ENCODE data around the gene CEP170B.
"Not testable (repeated sequence)": the region's sequence is repeated elsewhere in the genome, so short reads cannot be mapped to it uniquely, and the experiment has no call there.

CEP170B gene

DNA sequence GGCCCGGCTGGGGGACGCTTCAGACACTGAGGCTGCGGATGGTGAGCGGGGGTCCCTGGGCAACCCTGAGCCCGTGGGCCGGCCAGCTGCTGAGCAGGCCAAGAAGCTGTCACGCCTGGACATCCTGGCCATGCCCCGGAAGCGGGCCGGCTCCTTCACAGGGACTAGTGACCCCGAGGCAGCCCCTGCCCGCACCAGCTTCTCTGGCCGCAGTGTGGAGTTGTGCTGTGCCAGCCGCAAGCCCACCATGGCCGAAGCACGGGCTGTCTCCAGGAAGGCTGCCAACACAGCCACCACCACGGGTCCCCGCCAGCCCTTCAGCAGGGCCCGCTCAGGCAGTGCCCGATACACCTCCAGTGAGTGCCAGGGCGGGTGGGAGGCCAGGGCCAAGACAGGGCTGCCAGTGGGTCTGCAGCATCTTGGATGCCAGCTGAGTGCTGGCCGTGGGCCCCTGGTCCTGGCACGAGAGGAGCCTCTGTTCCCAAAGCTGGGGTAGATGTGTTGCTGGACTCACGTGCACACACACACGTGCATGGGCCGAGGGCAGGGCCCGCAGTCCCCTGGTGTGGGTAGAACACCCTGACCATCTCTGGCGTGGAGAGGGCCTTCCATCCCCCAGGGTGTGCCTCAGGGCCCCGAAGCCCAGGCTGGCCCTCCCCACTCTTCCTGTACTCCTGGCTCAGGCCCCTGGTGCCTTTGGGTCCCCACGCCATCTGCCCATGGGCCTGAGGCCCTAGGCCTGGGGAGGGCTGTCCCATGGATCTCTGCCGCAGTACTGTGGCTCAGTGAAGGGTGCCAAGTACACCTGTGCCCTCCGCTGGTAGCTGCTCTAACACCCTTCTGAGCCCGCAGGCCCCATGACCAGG, 22.8 kb downstream of the CEP170B start:
- no peaks in the 10 kb centered on the region for H3K9me3 ChIP-seq (ENCODE audit: low read length)
- H4K20me1 ChIP-seq (ENCODE audit: insufficient read depth, low read length) = no peaks in the 10 kb centered on the region
- no peak overlapping the region for H3K27ac ChIP-seq (ENCODE audit: low read depth, low read length, poor library complexity, severe bottlenecking)
- peaks cover 7% of the 10 kb centered on the region for H3K27me3 ChIP-seq (ENCODE audit: insufficient read depth, low read length)
- no peak overlapping the region for H3K4me3 ChIP-seq (ENCODE audit: low read depth, low read length, poor library complexity, severe bottlenecking)
- no peaks in the 10 kb centered on the region for H3K4me1 ChIP-seq (ENCODE audit: insufficient read depth, low read length, severe bottlenecking)
- no peaks in the 10 kb centered on the region for H3K36me3 ChIP-seq (ENCODE audit: insufficient read depth, low read length)
- H3K79me2 ChIP-seq (ENCODE audit: insufficient read depth, low read length) = no peaks in the 10 kb centered on the region
- TF ChIP-seq CTCF (IDR thresholded peaks at IDR 0.05; ENCODE audit: low read length) (no peak), EZH2 (IDR thresholded peaks at IDR 0.05; ENCODE audit: borderline replicate concordance, low read length) (no peak)
- H3K9ac ChIP-seq (ENCODE audit: low read length) = no peak overlapping the region
- no peaks in the 10 kb centered on the region for H3F3A ChIP-seq (ENCODE audit: insufficient read depth, low read length)
- no peak overlapping the region for H3K4me2 ChIP-seq (ENCODE audit: low read length)
- H3K9me2 ChIP-seq (ENCODE audit: low read depth, low read length) = no peaks in the 10 kb centered on the region
- no peak overlapping the region for H2AFZ ChIP-seq (ENCODE audit: low read length)

DNA sequence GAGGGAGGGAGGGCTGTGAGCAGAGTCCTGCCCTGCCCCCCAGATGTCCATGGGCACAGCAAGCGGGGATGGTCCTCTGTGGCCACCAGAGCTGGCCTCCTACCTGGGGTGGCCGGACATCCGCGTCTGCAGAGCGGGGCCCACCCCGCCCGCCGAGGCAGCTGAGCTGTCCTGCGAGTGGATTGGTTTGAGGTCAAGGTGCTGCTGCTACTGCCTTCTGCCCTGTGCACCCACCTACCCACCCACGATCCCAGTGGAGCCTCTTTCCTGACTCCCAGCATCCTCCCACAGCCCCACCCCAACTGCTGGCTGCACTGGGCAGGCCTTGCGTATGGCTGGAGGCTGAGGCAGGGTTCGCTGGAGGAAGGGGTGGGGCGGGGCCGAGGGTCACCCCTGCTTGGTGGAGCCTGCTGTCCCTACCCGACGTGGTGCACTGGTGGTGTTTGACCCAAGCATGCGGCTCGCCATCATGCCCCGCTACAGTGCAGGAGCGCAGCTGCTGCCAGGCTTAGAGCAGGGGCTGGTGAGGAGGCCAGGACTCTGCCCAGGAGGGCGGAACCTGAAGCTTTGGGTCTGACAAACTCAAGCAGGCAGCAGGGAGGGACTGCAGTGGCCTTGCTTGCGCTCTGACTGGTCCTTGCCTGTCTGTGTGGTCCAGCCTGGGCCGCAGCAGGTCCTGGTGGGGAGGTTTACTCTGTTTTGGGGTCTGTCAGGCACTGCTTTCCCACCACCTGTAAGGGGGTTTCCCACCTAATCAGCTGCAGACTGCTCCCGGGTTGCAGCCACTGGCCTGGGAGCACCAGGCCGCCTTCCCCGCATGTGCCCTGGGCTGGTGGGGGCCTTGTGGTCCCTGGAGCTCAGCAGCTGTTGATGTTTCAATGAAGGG, 23.7 kb downstream of the CEP170B start:
- no peaks in the 10 kb centered on the region for H3K9me2 ChIP-seq (ENCODE audit: low read depth, low read length)
- peaks cover 4% of the 10 kb centered on the region for H3K4me1 ChIP-seq (ENCODE audit: insufficient read depth, low read length, severe bottlenecking)
- TF ChIP-seq EZH2 (IDR thresholded peaks at IDR 0.05; ENCODE audit: borderline replicate concordance, low read length) (no peak), CTCF (IDR thresholded peaks at IDR 0.05; ENCODE audit: low read length) (no peak)
- H2AFZ ChIP-seq (ENCODE audit: low read length) = no peak overlapping the region
- H3F3A ChIP-seq (ENCODE audit: insufficient read depth, low read length) = no peaks in the 10 kb centered on the region
- no peaks in the 10 kb centered on the region for H3K36me3 ChIP-seq (ENCODE audit: insufficient read depth, low read length)
- H3K4me2 ChIP-seq (ENCODE audit: low read length) = no peak overlapping the region
- no peaks in the 10 kb centered on the region for H3K9me3 ChIP-seq (ENCODE audit: low read length)
- H3K79me2 ChIP-seq (ENCODE audit: insufficient read depth, low read length) = no peaks in the 10 kb centered on the region
- no peak overlapping the region for H3K4me3 ChIP-seq (ENCODE audit: low read depth, low read length, poor library complexity, severe bottlenecking)
- H4K20me1 ChIP-seq (ENCODE audit: insufficient read depth, low read length) = no peaks in the 10 kb centered on the region
- H3K27ac ChIP-seq (ENCODE audit: low read depth, low read length, poor library complexity, severe bottlenecking) = no peak overlapping the region
- H3K9ac ChIP-seq (ENCODE audit: low read length) = no peak overlapping the region
- H3K27me3 ChIP-seq (ENCODE audit: insufficient read depth, low read length) = peaks cover 12% of the 10 kb centered on the region

DNA sequence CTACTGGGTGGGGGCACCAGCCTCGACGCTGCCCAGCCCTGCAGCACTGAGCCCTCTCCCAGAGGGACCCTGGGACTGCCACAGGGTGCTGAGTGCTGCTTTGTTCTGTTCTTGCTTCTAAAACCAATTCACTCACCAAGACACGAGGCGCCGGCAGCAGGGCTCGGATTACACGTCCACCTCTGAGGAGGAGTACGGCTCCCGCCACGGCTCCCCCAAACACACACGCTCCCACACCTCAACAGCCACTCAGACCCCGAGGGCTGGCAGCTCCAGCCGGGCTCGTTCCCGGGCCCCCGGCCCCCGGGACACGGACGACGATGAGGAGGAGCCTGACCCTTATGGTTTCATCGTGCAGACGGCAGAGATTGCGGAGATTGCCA, 24.3 kb downstream of the CEP170B start:
- no peak overlapping the region for H3K27ac ChIP-seq (ENCODE audit: low read depth, low read length, poor library complexity, severe bottlenecking)
- H4K20me1 ChIP-seq (ENCODE audit: insufficient read depth, low read length) = no peaks in the 10 kb centered on the region
- H3K9me3 ChIP-seq (ENCODE audit: low read length) = no peaks in the 10 kb centered on the region
- H3K9ac ChIP-seq (ENCODE audit: low read length) = no peak overlapping the region
- H3F3A ChIP-seq (ENCODE audit: insufficient read depth, low read length) = no peaks in the 10 kb centered on the region
- H2AFZ ChIP-seq (ENCODE audit: low read length) = no peak overlapping the region
- no peaks in the 10 kb centered on the region for H3K9me2 ChIP-seq (ENCODE audit: low read depth, low read length)
- no peaks in the 10 kb centered on the region for H3K36me3 ChIP-seq (ENCODE audit: insufficient read depth, low read length)
- no peak overlapping the region for H3K4me2 ChIP-seq (ENCODE audit: low read length)
- peaks cover 4% of the 10 kb centered on the region for H3K4me1 ChIP-seq (ENCODE audit: insufficient read depth, low read length, severe bottlenecking)
- H3K27me3 ChIP-seq (ENCODE audit: insufficient read depth, low read length) = peaks cover 12% of the 10 kb centered on the region
- H3K4me3 ChIP-seq (ENCODE audit: low read depth, low read length, poor library complexity, severe bottlenecking) = no peak overlapping the region
- TF ChIP-seq EZH2 (IDR thresholded peaks at IDR 0.05; ENCODE audit: borderline replicate concordance, low read length) (no peak), CTCF (IDR thresholded peaks at IDR 0.05; ENCODE audit: low read length) (no peak)
- no peaks in the 10 kb centered on the region for H3K79me2 ChIP-seq (ENCODE audit: insufficient read depth, low read length)

DNA sequence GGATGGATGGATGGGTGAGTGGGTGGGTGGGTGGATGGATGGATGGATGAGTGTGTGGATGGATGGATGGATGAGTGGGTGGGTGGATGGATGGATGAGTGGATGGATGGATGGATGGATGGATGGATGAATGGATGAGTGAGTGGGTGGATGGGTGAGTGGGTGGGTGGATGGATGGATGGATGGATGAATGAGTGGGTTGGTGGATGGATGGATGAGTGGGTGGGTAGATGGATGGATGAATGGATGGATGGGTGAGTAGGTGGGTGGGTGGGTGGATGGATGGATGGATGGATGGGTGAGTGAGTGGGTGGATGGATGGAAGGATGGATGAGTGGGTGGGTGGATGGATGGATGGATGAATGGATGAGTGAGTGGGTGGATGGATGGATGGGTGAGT, 25.2 kb downstream of the CEP170B start:
- not testable (repeated sequence) for H3K4me3 ChIP-seq (ENCODE audit: low read depth, low read length, poor library complexity, severe bottlenecking); H3K36me3 ChIP-seq (ENCODE audit: insufficient read depth, low read length); H3K9ac ChIP-seq (ENCODE audit: low read length); H4K20me1 ChIP-seq (ENCODE audit: insufficient read depth, low read length); H3K79me2 ChIP-seq (ENCODE audit: insufficient read depth, low read length); H3K4me2 ChIP-seq (ENCODE audit: low read length); H3K27me3 ChIP-seq (ENCODE audit: insufficient read depth, low read length); H3K9me2 ChIP-seq (ENCODE audit: low read depth, low read length); H3F3A ChIP-seq (ENCODE audit: insufficient read depth, low read length); H2AFZ ChIP-seq (ENCODE audit: low read length); H3K27ac ChIP-seq (ENCODE audit: low read depth, low read length, poor library complexity, severe bottlenecking); H3K9me3 ChIP-seq (ENCODE audit: low read length)
- H3K4me1 ChIP-seq (ENCODE audit: insufficient read depth, low read length, severe bottlenecking) = peaks cover 10% of the 10 kb centered on the region
